HepG2 (cell line): ENCODE measurements around the gene GGA1. TPM values are rescaled to one million over a fixed set of nuclear protein-coding genes. Genes with fewer than 3 reads are reported as not detected.

Experiments
- ELF1 ChIP-seq: sonication (generic); formaldehyde crosslinking; IDR thresholded peaks from 2 replicates; pipeline ENCODE4 v1.4.0; 2020; ENCODE audit warnings: missing genetic modification reagents
- FOXA3 ChIP-seq: IDR thresholded peaks from 2 replicates; pipeline ENCODE4 v1.6.1; 2016; ENCODE audit warnings: missing genetic modification reagents, missing compliant biosample characterization
- FOXK1 ChIP-seq: sonication (generic); formaldehyde crosslinking; IDR thresholded peaks from 2 replicates; pipeline ENCODE4 v1.4.0; 2020; ENCODE audit warnings: low read depth, missing genetic modification reagents, borderline replicate concordance
- FOXK2 ChIP-seq: fragments of 450-650 bp; IDR thresholded peaks from 2 replicates; pipeline ENCODE4 v1.6.1; 2016
- GATAD2A ChIP-seq: IDR thresholded peaks from 2 replicates; pipeline ENCODE4 v1.6.1; 2016
- HMG20B ChIP-seq: conservative IDR thresholded peaks from 2 replicates; pipeline ENCODE4 v1.6.1; 2016; ENCODE audit warnings: missing genetic modification reagents, missing compliant biosample characterization
- IRF9 ChIP-seq: sonication (generic); formaldehyde crosslinking; IDR thresholded peaks from 2 replicates; pipeline ENCODE4 v1.8.0; 2022; ENCODE audit warnings: missing genetic modification reagents, mild to moderate bottlenecking, borderline replicate concordance
- KAT2B ChIP-seq: fragments of 150-350 bp; IDR thresholded peaks from 2 replicates; pipeline ENCODE4 v1.6.1; 2014; ENCODE audit warnings: low read depth, low read length, borderline replicate concordance
- KAT7 ChIP-seq: IDR thresholded peaks from 2 replicates; pipeline ENCODE4 v1.6.1; 2018; ENCODE audit warnings: borderline replicate concordance, missing compliant biosample characterization
- LCORL ChIP-seq, 2 experiments: fragments of 450-650 bp in 1 of 2; sonication (generic) in 1 of 2; formaldehyde crosslinking in 1 of 2; IDR thresholded peaks; 2 replicates each; pipeline versions ENCODE4 v1.5.0 to v1.6.1; 2017 to 2020; ENCODE audit warnings: antibody characterized with exemption in 1 of 2, missing genetic modification reagents in 1 of 2
- NFKB2 ChIP-seq: sonication (generic); formaldehyde crosslinking; IDR thresholded peaks from 2 replicates; pipeline ENCODE4 v1.4.0; 2020; ENCODE audit warnings: missing genetic modification reagents, borderline replicate concordance
- NR2F2 ChIP-seq: IDR thresholded peaks from 2 replicates; pipeline ENCODE4 v1.6.1; 2012; ENCODE audit warnings: low read depth, inconsistent platforms, borderline replicate concordance
- NR2F6 ChIP-seq, 2 experiments: IDR thresholded peaks; 2 replicates each; pipeline ENCODE4 v1.6.1; 2016; ENCODE audit warnings: antibody characterized with exemption in 1 of 2, mild to moderate bottlenecking in 1 of 2
- PRMT3 ChIP-seq: sonication (generic); formaldehyde crosslinking; IDR thresholded peaks from 2 replicates; pipeline ENCODE4 v1.8.1; 2022; ENCODE audit warnings: low read depth, mild to moderate bottlenecking, moderate library complexity, missing genetic modification reagents, borderline replicate concordance
- RAD51 ChIP-seq: fragments of 450-650 bp; IDR thresholded peaks from 2 replicates; pipeline ENCODE4 v1.6.1; 2016; ENCODE audit warnings: borderline replicate concordance
- RCOR2 ChIP-seq: IDR thresholded peaks from 2 replicates; pipeline ENCODE4 v1.6.1; 2016; ENCODE audit warnings: missing biosample characterization, missing genetic modification reagents
- ZBTB39 ChIP-seq: sonication (generic); formaldehyde crosslinking; IDR thresholded peaks from 2 replicates; pipeline ENCODE4 v1.5.0; 2020; ENCODE audit warnings: missing genetic modification reagents
- ZNF558 ChIP-seq: sonication (generic); formaldehyde crosslinking; IDR thresholded peaks from 2 replicates; pipeline ENCODE4 v1.9.0; 2022; ENCODE audit warnings: mild to moderate bottlenecking, missing genetic modification reagents, borderline replicate concordance
- ZNF703 ChIP-seq: sonication (generic); formaldehyde crosslinking; IDR thresholded peaks from 2 replicates; pipeline ENCODE4 v1.5.1; 2020; ENCODE audit warnings: missing genetic modification reagents, mild to moderate bottlenecking, moderate library complexity, borderline replicate concordance
- polyA plus RNA-seq, 8 experiments: library from polyadenylated mRNA; depleted of rRNA in 3 of 8; stranded (reverse) in 7 of 8; unstranded in 1 of 8; fragments of >200 nt; fragmentation: Illumina TruSeq in 4 of 8; extraction: Trizol in 4 of 8; gene quantifications; 2 replicates each; pipeline versions ENCODE4 v1.2.1 to v1.2.3, GENCODE V29; 2011 to 2016; ENCODE audit warnings: low read depth in 4 of 8, missing spikeins in 1 of 8, mixed read lengths in 1 of 8; ENCODE audit not compliant: insufficient read depth in 1 of 8
- total RNA-seq, 5 experiments: library from RNA; depleted of rRNA; stranded (reverse); fragments of >200 nt; fragmentation: Illumina TruSeq; extraction: Trizol; gene quantifications; 2 replicates each; pipeline ENCODE4 v1.2.3, GENCODE V29; 2016; ENCODE audit warnings: low read depth in 1 of 5
- TF ChIP-seq, protein P1 (sequence below): conservative IDR thresholded peaks from 2 replicates; pipeline ENCODE4 v1.6.1; 2018; ENCODE audit warnings: missing genetic modification reagents
- TF ChIP-seq, protein P2 (sequence below): sonication (generic); formaldehyde crosslinking; IDR thresholded peaks from 2 replicates; pipeline ENCODE4 v1.4.0; 2020; ENCODE audit warnings: missing genetic modification reagents, borderline replicate concordance

Gene GGA1
- total and polyA plus RNA-seq, 2 of the 13 experiments (the other 11 are each of a cell fraction or from before 2014, with no cell fraction given), result 29.1 to 87.2 TPM

- TF ChIP-seq, protein P1, sequence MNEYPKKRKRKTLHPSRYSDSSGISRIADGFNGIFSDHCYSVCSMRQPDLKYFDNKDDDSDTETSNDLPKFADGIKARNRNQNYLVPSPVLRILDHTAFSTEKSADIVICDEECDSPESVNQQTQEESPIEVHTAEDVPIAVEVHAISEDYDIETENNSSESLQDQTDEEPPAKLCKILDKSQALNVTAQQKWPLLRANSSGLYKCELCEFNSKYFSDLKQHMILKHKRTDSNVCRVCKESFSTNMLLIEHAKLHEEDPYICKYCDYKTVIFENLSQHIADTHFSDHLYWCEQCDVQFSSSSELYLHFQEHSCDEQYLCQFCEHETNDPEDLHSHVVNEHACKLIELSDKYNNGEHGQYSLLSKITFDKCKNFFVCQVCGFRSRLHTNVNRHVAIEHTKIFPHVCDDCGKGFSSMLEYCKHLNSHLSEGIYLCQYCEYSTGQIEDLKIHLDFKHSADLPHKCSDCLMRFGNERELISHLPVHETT (CRISPR knock-in tag), result no peak
- no peak for TF ChIP-seq FOXA3
- TF ChIP-seq FOXK2, result no peak
- no peak for TF ChIP-seq NFKB2 (CRISPR knock-in tag)
- TF ChIP-seq ZNF558 (CRISPR knock-in tag), result no peak
- no peak for TF ChIP-seq KAT7 (CRISPR knock-in tag)
- TF ChIP-seq IRF9 (CRISPR knock-in tag), result no peak
- no peak for TF ChIP-seq ELF1 (CRISPR knock-in tag)
- TF ChIP-seq NR2F2, result peak; percentile 43; the same call in 1 of the 2 replicates
- TF ChIP-seq GATAD2A (CRISPR knock-in tag), result 0 out of 2 replicates have a peak, but pooled peaks have one; percentile 8
- TF ChIP-seq NR2F6 (IDR thresholded peaks at IDR 0.05), result peak; percentile 50
- peak; percentile 60 for TF ChIP-seq NR2F6 (CRISPR knock-in tag; IDR thresholded peaks at IDR 0.05)
- no peak for TF ChIP-seq LCORL (IDR thresholded peaks at IDR 0.05)
- no peak; the same call in 1 of the 2 replicates for TF ChIP-seq LCORL (CRISPR knock-in tag; IDR thresholded peaks at IDR 0.05)
- TF ChIP-seq FOXK1 (CRISPR knock-in tag), result peak; percentile 10; the same call in 1 of the 2 replicates
- TF ChIP-seq, protein P2, sequence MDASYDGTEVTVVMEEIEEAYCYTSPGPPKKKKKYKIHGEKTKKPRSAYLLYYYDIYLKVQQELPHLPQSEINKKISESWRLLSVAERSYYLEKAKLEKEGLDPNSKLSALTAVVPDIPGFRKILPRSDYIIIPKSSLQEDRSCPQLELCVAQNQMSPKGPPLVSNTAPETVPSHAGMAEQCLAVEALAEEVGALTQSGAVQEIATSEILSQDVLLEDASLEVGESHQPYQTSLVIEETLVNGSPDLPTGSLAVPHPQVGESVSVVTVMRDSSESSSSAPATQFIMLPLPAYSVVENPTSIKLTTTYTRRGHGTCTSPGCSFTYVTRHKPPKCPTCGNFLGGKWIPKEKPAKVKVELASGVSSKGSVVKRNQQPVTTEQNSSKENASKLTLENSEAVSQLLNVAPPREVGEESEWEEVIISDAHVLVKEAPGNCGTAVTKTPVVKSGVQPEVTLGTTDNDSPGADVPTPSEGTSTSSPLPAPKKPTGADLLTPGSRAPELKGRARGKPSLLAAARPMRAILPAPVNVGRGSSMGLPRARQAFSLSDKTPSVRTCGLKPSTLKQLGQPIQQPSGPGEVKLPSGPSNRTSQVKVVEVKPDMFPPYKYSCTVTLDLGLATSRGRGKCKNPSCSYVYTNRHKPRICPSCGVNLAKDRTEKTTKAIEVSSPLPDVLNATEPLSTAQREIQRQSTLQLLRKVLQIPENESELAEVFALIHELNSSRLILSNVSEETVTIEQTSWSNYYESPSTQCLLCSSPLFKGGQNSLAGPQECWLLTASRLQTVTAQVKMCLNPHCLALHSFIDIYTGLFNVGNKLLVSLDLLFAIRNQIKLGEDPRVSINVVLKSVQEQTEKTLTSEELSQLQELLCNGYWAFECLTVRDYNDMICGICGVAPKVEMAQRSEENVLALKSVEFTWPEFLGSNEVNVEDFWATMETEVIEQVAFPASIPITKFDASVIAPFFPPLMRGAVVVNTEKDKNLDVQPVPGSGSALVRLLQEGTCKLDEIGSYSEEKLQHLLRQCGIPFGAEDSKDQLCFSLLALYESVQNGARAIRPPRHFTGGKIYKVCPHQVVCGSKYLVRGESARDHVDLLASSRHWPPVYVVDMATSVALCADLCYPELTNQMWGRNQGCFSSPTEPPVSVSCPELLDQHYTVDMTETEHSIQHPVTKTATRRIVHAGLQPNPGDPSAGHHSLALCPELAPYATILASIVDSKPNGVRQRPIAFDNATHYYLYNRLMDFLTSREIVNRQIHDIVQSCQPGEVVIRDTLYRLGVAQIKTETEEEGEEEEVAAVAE (CRISPR knock-in tag), result no peak
- no peak for TF ChIP-seq KAT2B
- TF ChIP-seq RCOR2 (CRISPR knock-in tag), result no peak
- no peak for TF ChIP-seq HMG20B (CRISPR knock-in tag)
- no peak for TF ChIP-seq PRMT3 (CRISPR knock-in tag)
- no peak for TF ChIP-seq ZBTB39 (CRISPR knock-in tag)
- no peak for TF ChIP-seq ZNF703 (CRISPR knock-in tag)
- no peak for TF ChIP-seq RAD51
These were observed 6.8 kb upstream of the GGA1 start (continued) for GRCh38 chr22:37601540-37602442.
